ENCODE results near the gene GPATCH3.
"Not testable (repeated sequence)": the region's sequence is repeated elsewhere in the genome, so short reads cannot be mapped to it uniquely, and the experiment has no call there.

Gene GPATCH3

DNA sequence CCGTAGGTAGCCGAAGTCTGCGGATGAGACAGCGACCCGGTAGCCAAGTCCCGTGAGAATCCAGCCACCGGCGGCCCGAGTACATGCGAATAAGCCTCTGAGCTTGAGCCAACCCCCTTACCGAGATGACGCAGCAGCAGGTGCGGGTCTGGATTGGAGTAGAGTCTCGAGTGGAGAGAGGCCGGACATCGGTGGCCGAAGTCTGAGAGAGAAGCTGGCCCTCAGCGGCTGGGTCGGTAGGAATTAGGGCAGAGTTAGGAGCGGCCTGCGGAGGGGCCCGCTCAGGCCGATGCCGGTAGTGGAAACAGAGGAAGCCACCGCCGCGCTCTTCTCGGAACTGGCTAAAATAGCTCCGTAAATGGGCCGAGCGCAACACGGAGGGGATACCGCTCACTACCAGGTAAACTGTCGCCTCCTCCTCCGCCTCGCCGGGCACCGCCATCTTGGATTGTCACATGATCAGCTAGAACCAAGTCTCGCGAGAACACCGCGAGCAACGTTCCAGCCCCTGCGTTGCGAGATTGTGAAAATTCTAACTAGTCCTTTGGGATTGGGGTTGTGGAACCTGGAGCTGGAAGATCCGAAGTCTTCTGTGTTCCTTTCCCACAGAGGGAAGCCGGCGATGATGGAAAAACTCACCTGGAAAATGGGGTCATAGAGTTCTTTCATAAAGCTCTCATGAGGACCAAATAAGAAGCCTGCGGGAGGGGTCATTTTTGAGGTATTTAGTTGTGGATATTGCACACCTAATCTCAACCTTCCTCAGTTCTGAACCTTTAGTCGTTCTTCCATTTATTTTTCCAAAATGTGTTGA lies at the start of gene GPATCH3:
Gene GPATCH3, minus strand, starts transcription at position 467 of the 814 bp plus-strand sequence. Its CDS starts 25 bp downstream, at position 442.
- peak; percentile 89 for DNase-seq

GRCh38 chr1:26949926-26950319 lies 49.7 kb upstream of the GPATCH3 start:
- no peak for DNase-seq

DNA sequence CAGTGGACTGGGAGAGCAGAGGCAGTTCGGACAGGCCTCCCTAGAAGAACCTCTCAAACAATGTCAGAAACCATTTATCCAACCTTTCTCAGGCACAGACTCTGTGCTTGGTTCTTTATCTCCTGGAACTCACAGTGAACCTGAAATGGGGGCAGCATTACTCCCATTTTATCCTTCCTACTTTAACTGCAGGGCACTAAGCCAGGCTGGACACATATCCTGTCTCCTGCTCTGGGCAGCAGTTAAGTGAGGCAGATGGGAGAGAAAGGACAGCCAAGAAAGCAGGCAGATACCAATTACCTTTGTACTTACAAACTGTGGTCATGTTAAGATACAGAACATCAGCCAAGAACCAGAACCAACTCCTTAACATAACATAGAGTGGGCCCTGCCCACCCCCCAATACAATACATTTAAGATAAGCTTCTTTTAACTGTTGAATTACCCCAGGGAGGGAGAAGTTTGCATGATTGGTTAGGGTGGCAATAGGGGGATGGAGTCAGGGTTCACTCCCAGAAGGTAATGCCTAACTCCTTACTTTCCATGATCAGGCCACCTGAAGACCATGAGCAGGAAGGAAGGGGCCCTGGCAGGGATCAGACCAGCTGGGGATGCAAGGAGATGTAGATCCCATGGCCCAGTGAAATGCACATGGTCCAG lies 49.1 kb upstream of the GPATCH3 start:
- no peak for DNase-seq

DNA sequence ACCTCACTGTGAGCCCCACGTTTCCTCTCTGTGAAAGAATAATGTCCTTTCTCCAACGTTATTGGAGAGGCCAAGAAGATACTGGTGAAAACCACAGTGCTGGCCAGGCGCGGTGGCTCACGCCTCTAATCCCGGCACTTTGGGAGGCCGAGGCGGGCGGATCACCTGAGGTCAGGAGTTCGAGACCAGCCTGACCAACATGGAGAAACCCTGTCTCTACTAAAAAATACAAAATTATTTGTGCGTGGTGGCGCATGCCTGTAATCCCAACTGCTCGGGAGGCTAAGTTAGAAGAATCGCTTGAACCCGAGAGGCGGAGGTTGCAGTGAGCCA lies 48.4 kb upstream of the GPATCH3 start:
- not testable (repeated sequence) for DNase-seq

DNA sequence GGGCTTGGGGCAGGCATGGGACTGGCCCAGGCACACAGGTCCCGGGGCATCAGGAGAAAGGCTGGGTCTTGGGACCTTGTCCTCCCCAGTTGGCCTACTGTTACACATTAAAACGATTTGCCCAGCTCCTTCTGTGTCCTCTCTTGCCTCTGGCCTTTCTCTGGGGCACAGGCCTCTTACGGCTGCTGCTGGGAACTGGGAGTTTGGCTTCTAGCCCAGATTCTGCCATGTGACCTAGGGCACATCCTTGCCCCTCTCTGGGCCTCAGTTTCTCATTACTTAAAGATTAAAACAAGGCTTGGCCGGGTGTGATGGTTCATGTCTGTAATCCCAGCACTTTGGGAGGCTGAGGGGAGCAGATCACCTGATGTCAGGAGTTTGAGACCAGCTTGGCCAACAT lies 46.0 kb upstream of the GPATCH3 start:
- DNase-seq, result no peak

DNA sequence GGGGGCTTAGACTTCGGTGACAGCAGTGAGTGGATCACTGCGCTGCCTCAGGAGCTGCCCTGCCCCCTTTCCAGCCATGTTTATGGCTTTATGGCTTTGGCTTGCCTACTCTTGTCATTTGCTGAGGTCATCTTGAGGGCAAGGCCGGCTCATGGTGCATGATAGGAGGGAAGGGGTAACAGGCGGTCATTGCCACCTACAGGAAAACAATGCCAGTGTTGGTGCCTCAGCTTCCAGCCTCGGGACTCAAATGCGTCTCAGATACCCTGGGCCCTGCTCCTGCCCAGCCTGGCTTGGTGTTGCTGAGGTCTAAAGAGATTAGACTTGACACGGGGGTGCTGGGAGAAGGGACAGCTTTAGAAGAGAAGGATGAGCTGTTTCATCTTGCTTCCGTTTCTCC lies 45.5 kb upstream of the GPATCH3 start:
- no peak for DNase-seq

GRCh38 chr1:26945138-26945537 lies 44.9 kb upstream of the GPATCH3 start:
- DNase-seq, result no peak

DNA sequence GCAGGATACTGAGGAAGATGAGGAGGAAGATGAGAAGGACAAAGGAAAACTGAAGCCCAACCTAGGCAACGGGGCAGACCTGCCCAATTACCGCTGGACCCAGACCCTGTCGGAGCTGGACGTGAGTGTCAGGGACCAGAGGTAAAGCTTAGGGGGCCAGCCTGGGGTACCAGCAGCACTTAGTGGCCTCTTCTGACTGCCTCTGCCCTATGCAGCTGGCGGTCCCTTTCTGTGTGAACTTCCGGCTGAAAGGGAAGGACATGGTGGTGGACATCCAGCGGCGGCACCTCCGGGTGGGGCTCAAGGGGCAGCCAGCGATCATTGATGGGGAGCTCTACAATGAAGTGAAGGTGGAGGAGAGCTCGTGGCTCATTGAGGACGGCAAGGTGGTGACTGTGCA lies 42.4 kb upstream of the GPATCH3 start:
- no peak for DNase-seq

- no peak for DNase-seq
These were observed 41.0 kb upstream of the GPATCH3 start for GRCh38 chr1:26941311-26941710.

DNA sequence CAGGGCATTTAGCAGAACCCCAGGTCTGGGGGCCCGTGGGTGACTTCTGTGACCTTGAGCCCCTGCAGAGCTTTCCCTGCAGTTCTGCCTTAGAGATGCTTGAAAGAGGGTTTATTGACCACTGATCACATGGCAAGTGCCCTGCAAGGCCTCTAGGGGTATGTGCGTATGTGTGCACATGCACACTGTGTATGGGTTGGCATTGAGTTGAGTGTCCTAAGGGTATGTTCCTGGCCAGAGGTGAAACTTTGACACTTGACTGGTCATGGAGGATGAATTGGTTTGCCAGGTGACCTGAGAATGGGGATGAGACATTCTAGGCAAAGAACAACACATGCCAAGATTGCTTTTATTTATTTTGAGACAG lies 38.4 kb upstream of the GPATCH3 start:
- DNase-seq, result no peak

DNA sequence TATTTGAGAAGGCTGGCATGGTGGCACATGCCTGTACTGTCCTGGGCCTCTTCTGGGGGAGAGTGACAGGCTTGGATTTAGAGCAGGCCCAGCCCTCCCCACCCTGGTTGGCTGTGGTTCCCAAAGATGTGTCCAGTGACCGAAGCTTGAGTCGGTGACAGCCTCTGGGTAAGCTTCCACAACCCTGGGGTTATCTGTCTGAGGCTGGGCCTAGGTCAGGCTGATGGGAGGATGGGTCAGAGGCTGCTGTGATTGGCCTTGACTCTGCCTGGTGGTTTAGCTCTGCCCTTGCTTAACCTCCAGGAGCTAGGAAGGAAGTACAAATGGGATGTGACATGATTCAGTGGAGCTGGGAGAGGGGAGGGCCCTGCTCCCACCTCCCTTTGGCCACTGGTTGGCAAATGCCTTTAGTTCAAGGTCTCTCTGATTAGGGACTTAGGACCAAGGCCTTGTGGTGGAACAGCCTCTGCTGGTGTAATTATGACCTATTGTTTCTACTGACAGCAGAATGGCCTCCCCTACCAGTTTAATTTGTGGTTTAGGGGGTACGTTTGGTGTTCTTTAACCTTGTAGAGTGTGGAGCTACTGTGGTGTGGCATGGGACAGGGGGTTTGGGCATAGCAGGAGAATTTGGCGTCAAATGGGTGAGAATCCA lies 37.9 kb upstream of the GPATCH3 start:
- DNase-seq, result no peak

DNA sequence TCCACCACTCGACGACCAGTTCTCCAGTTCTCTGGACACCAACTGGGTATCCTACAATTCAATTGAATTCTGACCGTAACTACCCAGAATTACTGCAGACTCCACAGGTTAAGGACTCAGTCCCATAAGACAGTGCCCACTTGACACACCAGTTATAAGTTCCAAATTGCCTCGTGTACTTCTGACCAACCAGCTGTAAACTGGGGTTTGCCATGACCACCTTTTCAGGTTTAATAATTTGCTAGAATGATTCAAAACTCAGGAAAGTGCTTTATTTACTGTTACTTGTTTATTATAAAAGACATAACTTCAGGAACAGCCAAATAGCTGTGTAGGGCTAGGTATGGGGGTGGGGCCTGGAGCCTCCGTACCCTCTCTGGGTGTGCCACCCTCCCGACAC lies 36.6 kb upstream of the GPATCH3 start:
- no peak for DNase-seq

- no peak for DNase-seq
These were observed 32.3 kb upstream of the GPATCH3 start for GRCh38 chr1:26932531-26932930.

DNA sequence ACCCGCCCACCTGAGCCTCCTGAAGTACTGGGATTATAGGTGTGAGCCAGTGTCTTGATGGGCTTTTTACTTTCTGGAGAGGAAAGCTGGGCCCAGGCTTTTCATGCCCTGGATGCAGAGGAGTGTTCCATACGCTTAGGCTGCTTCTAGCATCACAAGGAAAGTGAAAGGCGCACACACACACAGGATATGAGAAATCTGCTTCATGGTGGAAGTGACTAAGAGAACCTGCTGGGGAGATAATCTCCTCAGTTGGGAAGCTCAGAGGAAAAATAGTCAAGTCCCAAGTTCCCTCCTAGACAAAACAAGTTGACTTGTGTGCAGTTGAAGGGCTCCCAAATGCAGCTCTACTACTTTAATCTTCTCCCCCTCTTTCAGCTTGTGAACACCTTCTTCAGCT lies 23.4 kb upstream of the GPATCH3 start:
- no peak for DNase-seq

DNA sequence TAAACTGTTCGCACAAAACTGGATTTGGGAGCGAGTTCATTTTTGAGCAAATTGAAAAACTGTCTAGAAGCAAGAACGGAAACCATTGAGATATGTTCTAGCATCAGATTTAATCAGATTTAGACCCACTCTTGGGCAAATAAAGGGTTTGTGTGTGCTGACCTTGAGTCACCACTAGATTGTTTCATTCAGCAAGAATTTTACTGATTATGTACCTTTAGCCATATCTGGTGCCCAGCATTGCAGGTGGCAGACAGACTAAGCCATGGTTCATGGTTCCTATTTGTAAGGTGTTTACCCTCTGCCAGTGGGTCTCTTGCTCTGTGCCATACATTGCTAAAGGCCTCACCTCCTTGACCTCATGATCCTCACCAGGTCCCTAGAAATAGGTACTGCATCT lies 22.6 kb upstream of the GPATCH3 start:
- DNase-seq, result no peak

- no peak for DNase-seq
These were observed 22.1 kb upstream of the GPATCH3 start for GRCh38 chr1:26922431-26922729.

DNA sequence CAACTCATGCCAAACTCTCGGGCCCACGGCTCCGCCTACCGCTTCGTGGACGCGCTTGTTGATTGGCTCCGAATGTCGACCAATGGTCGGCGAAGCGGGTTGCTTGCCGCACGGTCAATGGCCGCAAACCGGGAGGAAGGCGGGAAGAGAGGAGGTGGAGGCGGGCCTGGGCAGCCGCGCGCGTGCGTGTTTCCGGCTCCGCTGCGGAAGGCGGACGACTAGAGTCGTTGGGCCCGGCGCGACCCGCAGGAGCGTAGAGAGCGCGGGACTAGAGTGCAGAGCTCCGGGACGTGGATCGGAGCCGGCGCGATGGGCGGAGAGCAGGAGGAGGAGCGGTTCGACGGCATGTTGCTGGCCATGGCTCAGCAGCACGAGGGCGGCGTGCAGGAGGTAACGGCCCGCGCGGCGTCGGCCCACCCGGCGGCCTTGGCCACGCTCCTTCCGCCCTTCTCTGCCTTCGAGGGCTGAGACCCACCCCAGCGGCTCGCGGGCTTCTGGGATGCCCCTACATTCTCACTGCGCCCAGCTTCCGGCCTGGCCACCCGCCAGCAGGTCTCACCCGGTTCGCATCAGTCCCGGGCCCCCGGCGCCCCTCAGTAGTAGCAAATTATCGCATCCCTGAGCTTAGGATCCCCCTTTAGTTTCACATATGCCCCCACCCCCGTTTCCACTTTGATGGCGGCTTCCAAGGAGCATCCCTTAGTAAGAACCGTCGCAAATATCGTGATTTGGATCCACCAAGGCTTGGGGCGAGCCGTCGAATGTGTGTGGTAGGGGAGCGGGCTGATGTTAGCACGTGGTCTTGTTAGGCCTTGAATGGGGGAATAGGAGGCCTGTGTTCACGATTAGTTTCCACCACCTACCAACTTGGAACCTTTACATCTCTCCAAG lies 21.5 kb upstream of the GPATCH3 start, which contains the start of gene NUDC:
Gene NUDC, plus strand, starts transcription at position 204 of the 891 bp plus-strand sequence. Its CDS starts 106 bp downstream, at position 310.
- DNase-seq, result peak; percentile 91

- no peak for DNase-seq
These were observed 20.9 kb upstream of the GPATCH3 start for GRCh38 chr1:26921126-26921539.

DNA sequence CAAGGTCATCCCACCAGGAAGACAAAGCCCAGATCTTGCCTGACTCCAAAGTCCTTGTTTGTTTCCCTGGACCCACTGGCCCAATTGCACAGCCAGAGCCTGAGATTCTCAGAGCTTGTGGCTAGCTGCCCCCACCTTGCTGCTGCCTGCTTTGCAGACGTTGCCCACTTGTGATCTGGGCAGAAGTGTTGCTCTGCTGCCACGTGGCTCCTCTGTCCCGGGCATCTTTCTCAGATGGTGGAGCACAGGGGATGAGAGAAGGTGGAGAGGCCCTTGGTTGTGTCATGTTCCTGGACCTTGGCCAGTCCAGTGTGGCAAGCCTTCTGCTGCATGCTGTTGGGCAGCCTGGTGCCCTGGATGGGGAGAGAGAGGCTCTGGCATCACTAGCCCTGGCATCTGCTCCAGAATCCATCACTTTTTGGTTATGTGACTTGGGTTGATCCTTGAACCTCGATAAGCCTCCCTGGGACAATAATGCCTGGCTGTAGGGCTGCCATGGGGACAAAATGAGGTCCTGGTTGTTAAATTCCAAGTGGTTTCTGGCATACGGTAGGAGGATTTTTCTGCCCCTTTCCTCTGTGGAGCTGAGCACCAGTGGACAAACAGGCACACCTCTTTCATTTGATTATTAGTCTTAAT lies 15.1 kb upstream of the GPATCH3 start:
- no peak for DNase-seq

- peak; percentile 99 for DNase-seq
These were observed 13.7 kb upstream of the GPATCH3 start, which contains the start of gene NR0B2 for GRCh38 chr1:26913754-26914619. TSS of gene NR0B2 (minus strand) at chr1:26913975. CDS start at chr1:26913940, 35 bp downstream.

GRCh38 chr1:26913389-26913753 lies 13.1 kb upstream of the GPATCH3 start:
- DNase-seq, result no peak

- no peak for DNase-seq
These were observed 11.9 kb upstream of the GPATCH3 start for GRCh38 chr1:26912147-26912490.
